ENCODE data around the gene CCDC24.

The CCDC24 gene

DNA sequence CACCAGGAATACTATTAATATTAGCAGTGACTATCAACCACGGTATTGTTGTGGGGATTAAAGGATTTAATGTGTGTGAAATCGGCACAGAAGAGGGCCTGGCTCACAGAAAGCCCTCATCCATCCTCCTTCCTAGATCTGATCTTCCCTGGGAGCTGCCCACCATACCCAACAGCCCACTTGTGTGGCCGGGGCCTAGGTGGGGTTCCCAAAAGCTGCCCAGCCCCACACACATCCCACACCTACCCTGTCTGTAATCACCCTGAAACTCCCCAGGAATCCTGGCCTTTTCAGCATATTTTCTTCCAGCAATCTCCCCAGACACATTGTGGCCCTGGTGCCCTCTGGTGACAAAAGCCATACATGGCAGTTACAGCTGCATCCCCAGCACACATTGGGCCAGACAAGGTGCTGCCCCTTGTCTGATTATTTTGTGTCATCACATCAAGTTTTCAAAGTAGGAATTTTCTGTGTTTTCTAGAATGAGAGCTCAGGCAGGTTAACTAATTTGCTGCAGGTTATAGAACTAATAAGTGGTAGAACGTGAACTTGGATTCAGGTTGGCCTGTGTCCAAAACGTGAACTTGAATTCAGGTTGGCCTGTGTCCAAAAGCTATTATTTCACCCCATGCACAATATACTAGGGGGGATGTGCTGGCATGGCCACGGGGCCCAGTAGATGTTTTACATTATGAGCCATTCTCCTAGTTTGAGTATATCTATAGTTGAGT is 45.2 kb downstream of the CCDC24 start:
- DNase-seq, result peak in 44 of 56 donors; percentile 24 to 82 (median 52)

DNA sequence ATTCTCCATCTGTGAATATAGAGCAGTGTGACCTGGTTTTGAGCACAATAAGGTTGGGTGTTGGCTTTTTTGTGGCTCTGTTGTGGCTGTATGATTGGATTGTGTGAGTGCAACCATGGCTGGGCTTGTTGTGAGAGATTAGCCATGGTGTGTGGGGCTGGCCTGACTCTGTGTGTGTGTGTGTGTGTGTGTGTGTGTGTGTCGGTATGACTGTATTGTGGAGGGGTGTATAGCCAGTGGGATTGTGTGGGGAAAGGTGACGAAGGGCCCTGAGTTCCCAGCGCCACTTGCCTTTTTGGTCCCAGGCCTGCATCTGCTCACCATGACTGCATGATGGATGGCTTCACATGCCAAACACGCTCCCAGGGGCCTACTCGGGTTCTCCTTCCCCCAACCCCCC is 45.8 kb downstream of the CCDC24 start:
- no peak for DNase-seq

DNA sequence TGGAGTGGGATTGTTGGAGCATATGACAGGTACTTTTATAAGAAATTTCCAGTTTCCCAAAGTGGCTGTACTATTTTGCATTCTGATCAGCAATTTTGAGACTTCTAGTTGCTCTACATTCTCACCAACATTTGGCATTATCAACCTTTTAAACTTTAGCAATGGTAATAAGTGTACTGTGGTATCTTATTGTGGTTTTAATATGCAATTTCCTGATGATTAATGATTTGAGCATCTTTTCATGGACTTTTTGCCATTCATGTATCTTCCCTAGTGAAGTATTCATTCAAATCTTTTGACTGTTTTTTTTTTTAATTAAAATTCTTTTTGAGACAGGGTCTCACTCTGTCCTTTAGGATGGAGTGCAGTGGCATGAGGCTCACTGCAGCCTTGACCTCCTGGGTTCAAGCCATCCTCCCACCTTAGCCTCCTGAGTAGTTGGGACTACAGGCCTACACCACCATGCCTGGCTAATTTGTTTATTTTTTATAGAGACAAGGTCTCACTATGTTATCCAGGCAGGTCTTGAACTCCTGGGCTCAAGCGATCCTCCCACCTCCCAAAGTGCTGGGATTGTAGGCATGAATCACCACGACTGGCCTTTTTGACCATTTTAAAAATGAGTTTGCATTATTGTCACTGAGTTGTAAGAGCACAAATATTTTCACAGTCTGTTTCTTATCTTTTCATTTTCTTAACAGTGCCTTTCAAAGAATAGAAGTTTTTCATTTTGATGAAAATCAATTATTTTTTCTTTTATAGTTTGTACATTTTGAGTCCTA is 47.7 kb downstream of the CCDC24 start:
- no peak for DNase-seq

DNA sequence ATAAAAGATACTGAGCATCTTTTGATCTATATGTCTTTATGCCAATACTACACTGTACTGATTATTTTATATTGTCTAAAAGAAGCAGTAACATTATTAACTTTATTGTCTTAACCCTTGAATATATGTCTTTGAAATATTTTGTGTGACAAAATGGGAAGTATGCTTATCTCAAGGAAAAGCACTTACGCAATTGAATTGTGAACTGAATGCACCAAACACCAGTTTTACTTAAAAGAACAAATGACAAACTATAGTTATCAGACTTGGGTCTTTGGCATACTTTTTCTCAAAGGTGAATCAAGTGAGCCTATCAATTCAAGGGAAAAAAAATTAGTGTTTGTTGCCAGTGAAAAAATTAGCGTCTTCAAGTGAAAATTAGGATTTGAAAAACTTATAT is 49.0 kb downstream of the CCDC24 start:
- DNase-seq, result no peak

DNA sequence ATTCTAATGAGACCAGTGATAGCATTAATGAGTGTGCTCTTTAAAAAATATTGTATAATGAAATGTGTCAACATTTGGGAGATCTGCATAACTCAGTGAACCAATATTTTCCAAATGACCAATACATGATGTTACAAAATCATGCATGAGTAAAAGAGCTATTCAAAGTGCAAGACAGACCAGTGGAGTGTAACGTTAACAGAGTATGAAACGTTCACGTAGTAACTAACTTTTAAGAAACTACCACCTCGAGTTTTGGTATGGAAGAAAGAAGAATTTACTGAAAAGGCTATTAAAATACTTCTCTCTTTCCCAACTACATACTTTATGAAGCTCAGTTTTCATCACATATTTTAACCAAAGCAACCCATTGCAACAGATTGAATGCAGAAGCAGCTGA is 49.4 kb downstream of the CCDC24 start:
- DNase-seq, result no peak

DNA sequence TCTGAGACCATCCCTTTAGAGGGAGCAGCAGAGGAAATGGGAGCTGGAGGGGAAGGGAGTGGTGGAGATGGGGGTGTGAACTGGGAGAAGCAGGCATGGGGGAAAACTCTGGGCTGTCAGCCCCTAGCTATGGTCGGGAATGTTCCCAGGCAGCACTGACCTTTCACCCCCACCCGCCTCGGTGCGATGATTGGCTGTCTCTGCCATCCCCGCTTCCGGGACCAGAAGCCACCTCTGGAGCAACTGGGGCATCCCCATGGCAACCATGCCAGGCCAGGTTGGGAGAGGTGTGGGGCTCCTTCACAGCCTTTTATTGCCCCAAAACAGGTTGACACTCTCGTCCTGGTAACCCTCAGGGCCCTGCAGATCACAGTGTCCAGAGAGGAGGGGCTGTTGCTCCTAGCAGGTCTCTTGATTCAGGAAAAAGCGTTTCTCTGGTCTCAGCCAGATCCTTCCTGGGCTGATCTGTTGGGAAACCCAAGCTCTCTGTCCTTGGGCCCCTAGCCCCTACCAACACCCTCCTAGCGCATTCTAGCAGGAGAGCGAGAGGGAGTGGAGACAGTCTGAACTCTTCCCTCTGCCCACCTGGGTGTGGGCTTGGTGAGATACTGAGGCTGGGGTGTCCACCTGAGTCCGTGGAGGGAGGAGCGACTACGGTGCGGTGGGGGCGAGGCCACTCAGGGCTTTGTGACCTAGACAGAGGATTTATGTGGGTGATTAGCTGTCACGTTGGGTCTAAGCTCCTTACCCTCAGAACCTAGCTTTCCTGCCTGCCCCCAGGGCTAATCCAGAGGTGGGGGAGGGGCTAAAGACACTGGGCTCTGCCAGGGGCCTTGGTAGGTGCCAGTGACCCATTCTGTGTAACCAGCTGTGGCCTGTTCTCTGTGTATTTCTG is 52.0 kb downstream of the CCDC24 start:
- DNase-seq, result no peak

DNA sequence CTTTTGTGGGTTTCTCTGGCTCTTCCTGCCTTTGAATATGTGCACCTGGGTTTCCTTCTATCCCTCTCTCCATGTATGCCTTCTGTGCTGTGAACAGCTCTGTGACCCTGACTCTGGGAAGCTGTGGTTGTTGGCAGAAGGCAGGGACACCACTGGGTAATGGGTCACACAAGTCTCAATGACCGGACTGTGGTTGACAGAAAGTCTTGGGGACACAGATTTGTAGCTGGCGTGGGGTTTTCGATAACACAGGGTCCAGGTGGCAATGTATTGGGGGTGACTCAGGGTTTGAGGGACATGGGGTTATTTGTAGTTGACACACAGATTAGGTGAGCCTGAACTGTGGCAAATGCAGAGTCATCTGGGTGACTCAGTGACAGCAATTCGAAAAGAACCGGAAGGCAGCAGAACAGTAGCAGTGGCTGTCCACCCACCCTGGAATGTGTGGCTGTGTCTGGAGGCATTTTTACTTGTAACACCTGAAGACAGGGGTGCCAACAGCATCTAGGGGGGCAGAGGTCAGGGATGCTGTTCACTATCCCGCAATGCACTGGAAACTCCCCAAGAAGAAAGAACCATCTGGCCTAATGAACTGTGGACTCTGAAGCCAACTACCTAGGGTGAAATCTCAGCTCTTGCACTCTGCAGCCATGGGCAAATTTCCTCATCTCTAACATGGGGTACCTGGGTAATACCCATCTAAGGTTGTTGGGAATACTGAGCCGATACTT is 52.8 kb downstream of the CCDC24 start:
- DNase-seq, result no peak

DNA sequence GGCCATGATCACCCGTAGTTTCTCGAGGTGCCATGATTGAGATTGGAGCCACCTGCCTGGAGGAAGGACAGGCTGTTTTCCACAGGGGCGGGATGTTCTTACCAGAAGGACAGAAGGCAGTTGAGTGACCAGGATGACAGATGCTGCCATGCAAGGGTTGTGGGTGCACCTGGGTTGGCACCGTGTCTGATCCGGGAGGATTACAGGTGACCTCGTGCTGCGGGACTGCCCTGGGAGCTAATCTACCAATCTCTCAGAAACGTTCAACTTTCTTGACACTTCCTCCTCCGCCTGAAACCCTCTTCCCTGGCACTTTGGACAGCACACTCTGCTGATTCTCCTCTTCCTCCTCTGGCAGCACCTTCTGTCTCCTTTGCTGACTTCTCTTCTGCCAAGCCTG is 53.7 kb downstream of the CCDC24 start:
- DNase-seq, result no peak

Measured in amygdala (tissue), 56 donors.